Measurements from ENCODE around the gene ANXA1. TPM values are rescaled to one million over a fixed set of nuclear protein-coding genes. Genes with fewer than 3 reads are reported as not detected.
A peak's percentile ranks its signal among the peaks of the same experiment; 100 is the strongest.

The ANXA1 gene
- total RNA-seq, 1 experiment from 2014 or later: 8.3 TPM

GRCh38 chr9:73200694-73201452 is 49.2 kb downstream of the ANXA1 start:
- no peaks in the 10 kb centered on the region for H3K36me3 ChIP-seq (ENCODE audit: control insufficient read depth, insufficient read depth, low read length)
- Mint-ChIP-seq H3K9me3 (ENCODE audit: unreplicated experiment) (no peaks in the 10 kb centered on the region), H3K36me3 (ENCODE audit: insufficient read depth, unreplicated experiment) (no peaks in the 10 kb centered on the region), H3K4me1 (ENCODE audit: low read depth, unreplicated experiment) (no peaks in the 10 kb centered on the region), H3K27me3 (ENCODE audit: insufficient read depth, unreplicated experiment) (no peaks in the 10 kb centered on the region), H3K27ac (ENCODE audit: unreplicated experiment) (no peak overlapping the region), H3K4me3 (ENCODE audit: unreplicated experiment) (no peak overlapping the region)
- TF ChIP-seq CTCF (IDR thresholded peaks at IDR 0.05; ENCODE audit: insufficient read depth in 1 of 2, low read depth in 1 of 2, low read length in 1 of 2, severe bottlenecking in 1 of 2, unreplicated experiment in 1 of 2): peak in 1 of 2 experiments; percentile 19
- H3K9me3 ChIP-seq: no peaks in the 10 kb centered on the region
- no TSS peak for BruUV-seq (replicated peaks)
- H3K4me3 ChIP-seq (ENCODE audit: low read depth, low read length): no peak overlapping the region
- CTCF ChIA-PET: interaction anchor here (0.7 kb wide), 1 partner anchor 93 kb away, joined by 4 read pairs; no protein-coding TSS in a partner anchor
- DNase-seq: no peak
- no peaks in the 10 kb centered on the region for H3K27me3 ChIP-seq (replicated peaks; ENCODE audit: control insufficient read depth, insufficient read depth, low read length)
- intact Hi-C loops (cut with micrococcal nuclease; ENCODE audit: unreplicated experiment): loop anchor here (2.0 to 5.0 kb wide), 2 partner anchors 366 to 466 kb away; no protein-coding TSS in a partner anchor
- POLR2A ChIA-PET: no interaction called here
- no peaks in the 10 kb centered on the region for H3K4me1 ChIP-seq

- H3K4me1 Mint-ChIP-seq (ENCODE audit: low read depth, unreplicated experiment): no peaks in the 10 kb centered on the region
- H3K36me3 Mint-ChIP-seq (ENCODE audit: insufficient read depth, unreplicated experiment): no peaks in the 10 kb centered on the region
- POLR2A ChIA-PET: no interaction called here
- no peaks in the 10 kb centered on the region for H3K9me3 ChIP-seq
- no peak overlapping the region for H3K27ac Mint-ChIP-seq (ENCODE audit: unreplicated experiment)
- CTCF ChIA-PET: no interaction called here
- H3K4me1 ChIP-seq: no peaks in the 10 kb centered on the region
- H3K4me3 Mint-ChIP-seq (ENCODE audit: unreplicated experiment): no peak overlapping the region
- TF ChIP-seq CTCF (IDR thresholded peaks at IDR 0.05; ENCODE audit: insufficient read depth in 1 of 2, low read depth in 1 of 2, low read length in 1 of 2, severe bottlenecking in 1 of 2, unreplicated experiment in 1 of 2): no peak
- H3K36me3 ChIP-seq (ENCODE audit: control insufficient read depth, insufficient read depth, low read length): no peaks in the 10 kb centered on the region
- H3K27me3 ChIP-seq (replicated peaks; ENCODE audit: control insufficient read depth, insufficient read depth, low read length): no peaks in the 10 kb centered on the region
- no peaks in the 10 kb centered on the region for H3K9me3 Mint-ChIP-seq (ENCODE audit: unreplicated experiment)
- BruUV-seq (replicated peaks): no TSS peak
- H3K4me3 ChIP-seq (ENCODE audit: low read depth, low read length): no peak overlapping the region
- intact Hi-C loops (cut with micrococcal nuclease; ENCODE audit: unreplicated experiment): loop anchor here (5.0 kb wide), 1 partner anchor 464 kb away; no protein-coding TSS in a partner anchor
- DNase-seq: no peak
- H3K27me3 Mint-ChIP-seq (ENCODE audit: insufficient read depth, unreplicated experiment): no peaks in the 10 kb centered on the region
Measured at GRCh38 chr9:73202980-73203379, 51.3 kb downstream of the ANXA1 start.

GRCh38 chr9:73204936-73205335 is 53.3 kb downstream of the ANXA1 start:
- Histone ChIP-seq H3K36me3 (ENCODE audit: control insufficient read depth, insufficient read depth, low read length) (no peaks in the 10 kb centered on the region), H3K9me3 (no peaks in the 10 kb centered on the region), H3K27me3 (replicated peaks; ENCODE audit: control insufficient read depth, insufficient read depth, low read length) (no peaks in the 10 kb centered on the region), H3K4me1 (no peaks in the 10 kb centered on the region), H3K4me3 (ENCODE audit: low read depth, low read length) (no peak overlapping the region)
- no TSS peak for BruUV-seq (replicated peaks)
- Mint-ChIP-seq H3K36me3 (ENCODE audit: insufficient read depth, unreplicated experiment) (no peaks in the 10 kb centered on the region), H3K4me3 (ENCODE audit: unreplicated experiment) (no peak overlapping the region), H3K27ac (ENCODE audit: unreplicated experiment) (no peak overlapping the region), H3K27me3 (ENCODE audit: insufficient read depth, unreplicated experiment) (no peaks in the 10 kb centered on the region), H3K4me1 (ENCODE audit: low read depth, unreplicated experiment) (no peaks in the 10 kb centered on the region), H3K9me3 (ENCODE audit: unreplicated experiment) (no peaks in the 10 kb centered on the region)
- intact Hi-C loops (cut with micrococcal nuclease; ENCODE audit: unreplicated experiment): loop anchor here (5.0 kb wide), 1 partner anchor 462 kb away; no protein-coding TSS in a partner anchor
- CTCF ChIA-PET: no interaction called here
- TF ChIP-seq CTCF (IDR thresholded peaks at IDR 0.05; ENCODE audit: insufficient read depth in 1 of 2, low read depth in 1 of 2, low read length in 1 of 2, severe bottlenecking in 1 of 2, unreplicated experiment in 1 of 2): no peak
- DNase-seq: no peak
- POLR2A ChIA-PET: no interaction called here
